Immature natural killer cell (primary cell): ENCODE measurements around the gene CYFIP2. TPM values are rescaled to one million over a fixed set of nuclear protein-coding genes. Genes with fewer than 3 reads are reported as not detected.
A peak's percentile ranks its signal among the peaks of the same experiment; 100 is the strongest.

Source experiments
- DNase-seq, 3 donors: peaks; one replicate each; pipeline ENCODE4 v3.0.0; 2022; ENCODE audit warnings: mixed read lengths in 1 of 3
- H3K27ac Mint-ChIP-seq, 6 donors: one replicate each; pipeline ENCODE4 v1.8.0; 2020; ENCODE audit warnings: mixed read lengths in 6 of 6, mild to moderate bottlenecking in 5 of 6, inconsistent platforms in 4 of 6, moderate library complexity in 3 of 6
- H3K27me3 Mint-ChIP-seq, 3 donors: one replicate each; pipeline ENCODE4 v1.8.0; 2020 to 2021; ENCODE audit warnings: low read depth in 3 of 3, mild to moderate bottlenecking in 3 of 3, mixed read lengths in 3 of 3, moderate library complexity in 3 of 3, inconsistent platforms in 1 of 3
- H3K36me3 Mint-ChIP-seq, 3 donors: one replicate each; pipeline ENCODE4 v1.8.0; 2020; ENCODE audit warnings: mixed read lengths in 3 of 3, inconsistent platforms in 2 of 3, mild to moderate bottlenecking in 2 of 3
- H3K4me1 Mint-ChIP-seq, 2 donors: one replicate each; pipeline ENCODE4 v1.8.0; 2020; ENCODE audit warnings: inconsistent platforms in 2 of 2, mild to moderate bottlenecking in 2 of 2, mixed read lengths in 2 of 2, moderate library complexity in 1 of 2
- H3K4me3 Mint-ChIP-seq, 5 donors: one replicate each; pipeline ENCODE4 v1.8.0; 2020; ENCODE audit warnings: mild to moderate bottlenecking in 5 of 5, mixed read lengths in 5 of 5, inconsistent platforms in 3 of 5, moderate library complexity in 3 of 5
- H3K9me3 Mint-ChIP-seq, 6 donors: one replicate each; pipeline ENCODE4 v1.8.0; 2020; ENCODE audit warnings: mild to moderate bottlenecking in 6 of 6, mixed read lengths in 6 of 6, inconsistent platforms in 4 of 6, moderate library complexity in 3 of 6
- polyA plus RNA-seq, 3 donors: library from polyadenylated mRNA; unstranded; fragments of 300-500 nt; fragmentation: Illumina TruSeq; gene quantifications; one replicate each; pipeline ENCODE4 v1.2.3, GENCODE V29; 2021

The CYFIP2 gene
- polyA plus RNA-seq, 3 donors from 2014 or later: 293 to 667 (median 513) TPM

DNA sequence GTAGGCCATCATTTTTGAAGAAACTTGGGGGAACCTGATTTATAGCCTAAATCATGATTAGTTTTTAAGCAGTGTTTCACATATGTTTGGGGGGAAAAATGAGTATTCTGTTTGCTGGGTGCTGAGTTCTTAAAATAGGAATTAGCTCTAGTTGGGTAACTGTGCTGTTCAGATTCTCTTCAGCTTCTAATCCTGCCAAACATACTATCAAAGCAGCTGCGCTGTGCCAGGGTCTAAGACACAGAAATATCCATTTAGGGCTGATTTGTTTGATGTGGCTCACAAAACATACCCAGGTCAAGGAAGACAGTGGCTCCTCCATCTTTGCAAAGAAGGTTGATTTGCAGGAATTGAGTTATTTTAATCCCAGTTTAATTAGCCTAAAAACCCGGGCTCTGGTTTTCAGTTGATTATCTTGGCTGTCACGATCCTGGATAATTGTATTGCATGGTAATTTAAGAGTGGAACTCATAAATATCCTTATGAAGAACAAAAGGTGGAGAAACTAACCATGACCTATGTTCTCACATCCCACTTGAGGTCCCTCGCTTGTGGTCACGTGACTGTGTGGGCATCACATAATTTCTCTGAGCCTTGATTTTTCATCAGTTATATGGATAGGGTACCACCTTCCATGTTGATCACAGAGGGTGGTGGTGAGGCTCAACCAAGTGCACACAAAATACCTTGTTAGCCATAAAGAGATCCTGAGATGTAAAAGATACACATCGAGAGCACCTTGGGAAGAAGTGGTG, 18.7 kb downstream of the CYFIP2 start:
- no peaks in the 10 kb centered on the region for H3K9me3 Mint-ChIP-seq
- H3K27ac Mint-ChIP-seq: peak overlapping the region; percentile 48 to 90 (median 74)
- no peak for DNase-seq
- peaks cover 0 to 3% (median 0%) of the 10 kb centered on the region in 3 donors for H3K27me3 Mint-ChIP-seq
- peaks cover 7 to 23% (median 15%) of the 10 kb centered on the region in 3 donors for H3K36me3 Mint-ChIP-seq
- peak overlapping the region in 1 of 5 donors; percentile 33 for H3K4me3 Mint-ChIP-seq
- peaks cover 71 to 88% of the 10 kb centered on the region in 2 donors for H3K4me1 Mint-ChIP-seq

DNA sequence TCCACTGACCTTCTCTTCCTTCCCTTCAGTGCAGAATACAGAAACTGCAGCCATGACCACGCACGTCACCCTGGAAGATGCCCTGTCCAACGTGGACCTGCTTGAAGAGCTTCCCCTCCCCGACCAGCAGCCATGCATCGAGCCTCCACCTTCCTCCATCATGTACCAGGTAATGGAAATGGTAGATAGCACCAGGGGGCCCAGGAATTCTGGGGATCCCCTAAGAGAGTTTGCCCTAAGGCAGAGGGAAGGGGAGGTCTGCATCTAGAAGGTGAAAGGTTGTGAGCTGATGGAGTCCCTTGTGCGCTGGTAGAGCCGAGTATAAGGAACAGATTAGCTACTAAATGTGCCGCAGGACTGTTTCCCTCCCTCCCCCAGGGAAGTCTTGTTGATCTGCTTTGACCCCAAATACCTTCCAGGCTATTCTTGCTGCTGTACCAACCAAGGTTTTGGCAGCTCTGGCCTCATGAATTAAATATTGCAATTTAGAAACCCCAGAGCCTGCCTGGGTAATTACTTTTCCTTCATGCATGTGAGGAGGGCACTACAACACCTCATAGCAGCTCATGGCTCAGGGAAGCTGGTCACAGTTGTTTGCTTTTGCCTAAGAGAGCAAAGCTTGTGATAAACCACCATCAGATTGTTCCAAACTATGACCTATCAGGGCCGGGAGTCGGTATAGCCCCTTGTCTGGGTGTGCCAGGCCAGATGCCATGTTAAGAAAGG, 19.6 kb downstream of the CYFIP2 start:
- H3K4me1 Mint-ChIP-seq: peaks cover 70 to 88% of the 10 kb centered on the region in 2 donors
- DNase-seq: no peak
- peaks cover 12 to 30% (median 21%) of the 10 kb centered on the region in 3 donors for H3K36me3 Mint-ChIP-seq
- H3K27me3 Mint-ChIP-seq: peaks cover 0 to 3% (median 0%) of the 10 kb centered on the region in 3 donors
- no peak overlapping the region for H3K4me3 Mint-ChIP-seq
- H3K27ac Mint-ChIP-seq: peak overlapping the region; percentile 41 to 90 (median 57)
- H3K9me3 Mint-ChIP-seq: no peaks in the 10 kb centered on the region

DNA sequence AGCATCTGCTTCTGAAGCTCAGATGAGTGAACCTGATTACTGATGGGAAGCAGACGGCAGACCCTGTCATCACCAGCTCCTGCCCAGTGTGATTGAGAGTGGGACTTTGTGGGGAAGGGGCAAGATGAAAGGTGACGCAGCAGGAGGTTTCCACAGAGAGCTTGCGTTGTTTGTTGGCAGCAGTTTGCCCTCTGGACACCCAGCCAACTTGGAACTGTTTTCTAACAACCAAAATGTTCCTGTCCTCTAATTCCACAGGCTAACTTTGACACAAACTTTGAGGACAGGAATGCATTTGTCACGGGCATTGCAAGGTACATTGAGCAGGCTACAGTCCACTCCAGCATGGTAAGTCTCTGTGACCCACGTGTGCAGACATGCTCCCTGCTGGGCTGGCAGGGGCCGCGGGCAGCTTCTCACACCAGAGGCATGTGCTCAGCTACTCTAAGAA, 20.9 kb downstream of the CYFIP2 start:
- peaks cover 16 to 40% (median 31%) of the 10 kb centered on the region in 3 donors for H3K36me3 Mint-ChIP-seq
- H3K4me3 Mint-ChIP-seq: no peak overlapping the region
- peaks cover 0 to 3% (median 0%) of the 10 kb centered on the region in 3 donors for H3K27me3 Mint-ChIP-seq
- peaks cover 70 to 88% of the 10 kb centered on the region in 2 donors for H3K4me1 Mint-ChIP-seq
- peak overlapping the region in 2 of 6 donors; percentile 12 for H3K27ac Mint-ChIP-seq
- H3K9me3 Mint-ChIP-seq: no peaks in the 10 kb centered on the region
- no peak for DNase-seq

DNA sequence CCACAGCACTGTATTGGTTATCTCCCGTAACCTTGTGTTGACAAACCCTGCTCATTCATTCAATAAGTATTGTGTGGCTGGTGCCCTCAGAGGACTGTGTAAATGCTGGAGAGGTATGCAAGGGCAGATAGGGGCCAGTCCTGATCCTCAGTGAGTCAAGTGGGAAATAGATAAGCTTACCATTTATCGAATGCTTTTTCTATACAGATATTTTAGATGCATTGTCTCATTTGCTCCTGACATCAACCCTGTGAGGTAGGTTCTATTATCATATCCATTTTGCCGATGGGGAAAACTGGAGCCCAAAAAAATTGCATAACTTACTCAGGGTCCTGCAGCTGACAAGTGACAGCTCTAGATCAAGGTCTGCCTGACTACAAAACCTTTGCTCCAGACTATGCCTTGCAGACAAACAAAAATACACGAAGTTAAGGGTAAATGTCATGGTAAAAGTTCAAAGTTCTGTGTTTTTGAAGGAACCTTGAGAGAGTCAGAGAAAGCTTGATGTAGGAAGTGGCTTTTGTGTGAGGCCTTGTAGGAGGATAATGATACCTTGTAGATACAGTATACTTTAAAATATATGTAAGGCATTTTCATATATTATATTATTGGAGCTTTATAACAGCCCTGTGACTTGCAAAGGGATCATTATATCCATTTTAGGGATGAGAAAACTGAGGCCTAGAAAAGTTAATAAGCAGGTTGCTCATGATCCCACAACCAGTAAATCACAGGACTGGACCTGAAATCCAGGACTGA, 22.7 kb downstream of the CYFIP2 start:
- Mint-ChIP-seq H3K27ac (peak overlapping the region; percentile 53 to 84 (median 66)), H3K9me3 (no peaks in the 10 kb centered on the region), H3K27me3 (no peaks in the 10 kb centered on the region), H3K4me1 (peaks cover 67 to 88% of the 10 kb centered on the region in 2 donors), H3K4me3 (no peak overlapping the region), H3K36me3 (peaks cover 16 to 46% (median 32%) of the 10 kb centered on the region in 3 donors)
- DNase-seq: no peak

DNA sequence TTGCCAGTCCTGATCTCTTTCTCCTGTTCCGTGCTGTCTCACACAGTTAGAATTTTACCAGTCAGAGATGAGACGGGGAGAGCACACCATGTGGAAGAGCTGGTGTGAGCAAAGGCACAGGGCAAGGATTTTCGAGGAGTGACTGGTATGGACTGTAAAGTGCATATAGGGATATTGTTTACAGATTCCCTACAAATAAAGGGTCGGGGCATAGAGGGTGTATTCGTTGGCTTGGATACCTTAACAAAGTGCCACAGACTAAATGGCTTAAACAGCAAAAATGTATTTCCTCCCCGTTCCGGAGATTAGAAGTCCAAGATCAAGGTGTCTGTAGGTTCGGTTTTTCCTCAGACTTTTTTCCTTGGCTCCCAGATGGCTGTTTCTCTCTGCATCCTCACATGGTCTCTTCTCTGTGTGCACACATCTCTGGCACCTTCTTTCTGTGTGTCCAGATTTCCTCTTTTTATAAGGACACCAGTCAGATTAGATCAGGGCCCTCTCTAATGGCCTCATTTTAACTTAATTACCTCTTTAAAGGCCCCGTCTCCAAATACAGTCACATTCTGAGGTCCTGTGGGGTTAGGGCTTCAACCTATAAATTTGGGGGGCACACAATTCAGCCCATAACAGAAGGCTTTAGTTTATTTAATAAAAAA, 23.4 kb downstream of the CYFIP2 start:
- H3K4me1 Mint-ChIP-seq: peaks cover 65 to 88% of the 10 kb centered on the region in 2 donors
- H3K9me3 Mint-ChIP-seq: no peaks in the 10 kb centered on the region
- peaks cover 16 to 49% (median 32%) of the 10 kb centered on the region in 3 donors for H3K36me3 Mint-ChIP-seq
- DNase-seq: no peak
- no peaks in the 10 kb centered on the region for H3K27me3 Mint-ChIP-seq
- peak overlapping the region; percentile 20 to 87 (median 59) for H3K27ac Mint-ChIP-seq
- H3K4me3 Mint-ChIP-seq: no peak overlapping the region

DNA sequence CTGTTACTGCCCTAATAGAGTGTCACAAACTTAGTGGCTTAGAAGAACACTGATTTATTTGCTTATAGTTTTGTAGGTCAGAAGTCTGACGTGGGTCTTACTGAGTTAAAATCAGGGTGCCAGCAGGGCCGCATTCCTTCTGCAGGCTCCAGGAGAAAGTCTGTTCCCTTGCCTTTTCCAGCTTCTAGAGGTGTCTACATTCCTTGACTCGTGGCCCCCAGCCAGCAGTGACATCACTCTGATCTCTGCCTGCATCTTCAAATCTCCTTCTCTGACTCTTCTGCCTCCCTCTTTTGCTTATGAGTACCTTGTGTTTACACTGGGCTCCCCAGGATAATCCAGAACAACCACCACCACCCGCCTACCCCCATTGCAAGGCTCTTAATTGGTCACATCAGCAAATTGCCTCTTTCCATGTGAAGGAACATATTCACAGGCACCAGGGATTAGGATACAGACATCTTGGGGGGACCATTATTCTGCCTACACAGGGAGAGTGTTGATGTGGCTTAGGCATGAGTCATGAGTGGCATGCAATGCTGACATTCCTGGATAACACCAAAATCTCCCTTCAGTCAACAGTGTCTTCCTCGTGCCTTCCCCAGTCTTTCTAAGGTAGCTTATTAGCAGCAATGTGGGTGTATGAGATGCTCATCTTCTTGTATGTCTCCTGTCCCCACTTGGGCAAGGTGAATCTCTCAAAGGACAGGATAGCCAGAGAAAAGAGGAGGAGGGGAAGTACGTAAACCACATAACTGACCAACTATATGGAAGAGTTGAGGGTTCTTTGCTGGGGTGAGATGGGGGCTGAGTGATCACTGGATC, 24.4 kb downstream of the CYFIP2 start:
- no peaks in the 10 kb centered on the region for H3K9me3 Mint-ChIP-seq
- H3K36me3 Mint-ChIP-seq: peaks cover 18 to 58% (median 33%) of the 10 kb centered on the region in 3 donors
- peaks cover 62 to 88% of the 10 kb centered on the region in 2 donors for H3K4me1 Mint-ChIP-seq
- H3K27ac Mint-ChIP-seq: peak overlapping the region; percentile 53 to 90 (median 86)
- no peaks in the 10 kb centered on the region for H3K27me3 Mint-ChIP-seq
- no peak overlapping the region for H3K4me3 Mint-ChIP-seq
- no peak for DNase-seq

DNA sequence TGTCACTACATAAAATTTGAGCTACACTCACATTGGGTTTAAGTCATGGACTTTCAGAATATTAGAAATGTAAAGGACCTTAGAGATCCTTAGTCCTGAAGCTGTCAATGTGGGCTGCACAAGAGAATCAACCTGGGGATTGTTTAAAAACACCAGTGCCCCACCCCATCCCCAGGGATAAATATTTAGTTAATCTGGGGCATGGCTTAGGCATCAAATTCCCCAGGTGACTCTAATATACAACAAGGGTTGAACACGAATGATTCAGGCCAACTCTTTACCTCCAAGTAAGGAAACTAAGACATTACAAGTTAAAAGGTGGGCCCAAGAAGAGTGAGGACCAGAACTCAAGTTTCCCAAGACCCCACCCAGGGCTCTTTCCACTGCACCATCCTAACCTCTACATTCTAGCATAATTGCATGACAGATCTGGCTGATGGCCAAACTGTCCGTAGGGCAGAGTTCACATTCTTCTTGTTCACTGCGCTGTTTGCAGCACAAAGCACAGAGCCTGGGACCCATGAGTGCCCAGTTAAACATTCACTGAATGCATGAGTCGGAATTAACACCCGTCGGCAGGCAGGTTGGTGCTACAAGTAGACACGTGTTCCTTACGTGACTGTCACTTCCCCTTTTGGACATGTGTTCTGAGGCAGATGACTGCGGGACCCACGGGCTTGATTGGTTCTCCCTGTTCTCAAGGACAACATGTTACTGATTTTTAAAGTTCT, 25.2 kb downstream of the CYFIP2 start:
- Mint-ChIP-seq H3K27ac (peak overlapping the region; percentile 53 to 90 (median 87)), H3K4me3 (peak overlapping the region in 2 of 5 donors; percentile 19 to 70), H3K36me3 (peaks cover 24 to 66% (median 38%) of the 10 kb centered on the region in 3 donors), H3K9me3 (no peaks in the 10 kb centered on the region), H3K27me3 (no peaks in the 10 kb centered on the region), H3K4me1 (peaks cover 65 to 89% of the 10 kb centered on the region in 2 donors)
- DNase-seq: no peak

DNA sequence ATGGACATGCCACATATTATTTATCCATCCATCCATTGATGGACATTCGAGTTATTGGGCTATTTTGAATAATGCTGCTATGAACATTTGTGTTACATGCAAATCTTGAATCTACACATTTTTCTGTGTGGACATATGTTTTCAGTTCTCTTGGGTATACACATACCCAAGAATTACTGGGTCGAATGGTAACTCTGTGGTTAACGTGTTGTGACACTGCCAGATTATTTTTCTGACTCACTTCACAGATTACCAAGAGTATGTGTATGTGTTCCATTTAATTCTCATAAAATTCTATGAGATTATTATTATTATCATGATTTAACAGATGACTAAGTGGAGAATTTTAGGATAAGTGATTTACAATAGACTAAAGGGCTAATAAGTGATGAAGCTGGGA, 26.7 kb downstream of the CYFIP2 start:
- peaks cover 25 to 75% (median 44%) of the 10 kb centered on the region in 3 donors for H3K36me3 Mint-ChIP-seq
- H3K27ac Mint-ChIP-seq: peak overlapping the region; percentile 5 to 91 (median 80)
- peak in 1 of 3 donors; percentile 43 for DNase-seq
- peak overlapping the region in 2 of 5 donors; percentile 38 to 68 for H3K4me3 Mint-ChIP-seq
- peaks cover 70 to 95% of the 10 kb centered on the region in 2 donors for H3K4me1 Mint-ChIP-seq
- H3K9me3 Mint-ChIP-seq: no peaks in the 10 kb centered on the region
- peaks cover 0 to 3% (median 0%) of the 10 kb centered on the region in 3 donors for H3K27me3 Mint-ChIP-seq

DNA sequence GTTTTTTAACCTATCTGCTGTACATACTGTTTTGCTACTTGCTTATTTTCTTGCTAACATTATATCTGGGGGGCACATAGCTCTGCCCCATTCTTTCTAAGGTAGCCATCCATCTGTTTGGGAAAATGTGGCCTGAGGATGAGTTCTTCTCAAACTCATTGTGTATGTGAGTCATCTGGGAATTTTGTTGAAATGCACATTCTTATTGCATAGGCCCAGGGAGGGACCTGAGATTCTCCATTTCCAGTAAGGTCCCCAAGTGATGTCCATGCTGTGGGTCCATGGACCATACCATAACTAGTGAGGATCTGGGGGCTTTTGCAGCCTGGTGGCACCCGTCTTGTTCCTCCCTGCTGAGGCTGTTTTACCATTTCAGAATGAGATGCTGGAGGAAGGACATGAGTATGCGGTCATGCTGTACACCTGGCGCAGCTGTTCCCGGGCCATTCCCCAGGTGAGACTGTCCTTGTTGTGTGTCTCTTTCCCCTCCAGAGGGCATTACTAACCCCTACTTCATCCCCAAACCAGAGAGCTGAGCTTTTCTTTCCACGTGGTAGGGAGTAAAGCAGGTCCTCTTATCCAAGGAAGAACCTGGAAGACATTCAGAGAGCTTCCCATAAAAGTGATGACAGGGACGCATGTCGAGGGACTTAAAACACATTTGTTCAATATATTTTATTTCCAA, 28.6 kb downstream of the CYFIP2 start:
- Mint-ChIP-seq H3K27me3 (peaks cover 0 to 3% (median 0%) of the 10 kb centered on the region in 3 donors), H3K36me3 (peaks cover 35 to 75% (median 45%) of the 10 kb centered on the region in 3 donors), H3K9me3 (no peaks in the 10 kb centered on the region), H3K4me3 (no peak overlapping the region), H3K4me1 (peaks cover 63 to 87% of the 10 kb centered on the region in 2 donors), H3K27ac (peak overlapping the region in 4 of 6 donors; percentile 13 to 78 (median 53))
- DNase-seq: no peak

DNA sequence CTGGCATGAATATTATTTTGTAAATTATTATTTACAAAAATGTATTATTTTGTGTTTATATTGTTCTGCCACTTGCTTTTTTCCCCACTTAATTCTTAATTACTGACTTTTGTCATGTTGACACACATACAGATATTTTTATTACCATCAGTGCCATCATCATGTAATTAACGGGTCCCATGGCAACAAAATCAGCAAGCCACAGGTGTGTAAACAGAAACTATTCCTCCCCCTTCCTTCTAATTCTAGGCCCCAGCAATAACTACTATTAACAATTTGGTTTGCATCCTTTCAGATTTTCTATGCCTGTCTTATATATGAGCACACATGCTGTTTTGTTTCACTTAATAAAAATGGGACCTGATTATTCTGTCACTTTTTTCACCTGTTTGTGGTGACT, 29.3 kb downstream of the CYFIP2 start:
- no peaks in the 10 kb centered on the region for H3K9me3 Mint-ChIP-seq
- H3K4me1 Mint-ChIP-seq: peaks cover 58 to 81% of the 10 kb centered on the region in 2 donors
- peak overlapping the region; percentile 2 to 87 (median 53) for H3K27ac Mint-ChIP-seq
- no peak for DNase-seq
- H3K36me3 Mint-ChIP-seq: peaks cover 34 to 70% (median 45%) of the 10 kb centered on the region in 3 donors
- H3K4me3 Mint-ChIP-seq: no peak overlapping the region
- peaks cover 0 to 3% (median 0%) of the 10 kb centered on the region in 3 donors for H3K27me3 Mint-ChIP-seq

DNA sequence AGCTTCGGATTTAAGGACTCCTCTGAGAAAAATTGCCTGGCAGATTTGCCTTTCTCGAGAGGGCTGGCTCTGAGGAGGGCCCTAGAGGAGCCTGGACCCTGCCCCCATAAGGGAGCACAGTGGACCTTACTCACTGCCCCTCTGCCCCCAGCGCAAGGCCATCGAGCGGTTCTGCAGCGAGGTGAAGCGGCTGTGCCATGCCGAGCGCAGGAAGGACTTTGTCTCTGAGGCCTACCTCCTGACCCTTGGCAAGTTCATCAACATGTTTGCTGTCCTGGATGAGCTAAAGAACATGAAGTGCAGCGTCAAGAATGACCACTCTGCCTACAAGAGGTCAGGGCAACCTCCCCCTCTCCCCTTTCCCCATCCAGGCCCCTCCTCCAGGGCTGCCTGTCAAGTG, 34.6 kb downstream of the CYFIP2 start:
- H3K36me3 Mint-ChIP-seq: peaks cover 24 to 71% (median 39%) of the 10 kb centered on the region in 3 donors
- no peaks in the 10 kb centered on the region for H3K9me3 Mint-ChIP-seq
- H3K4me1 Mint-ChIP-seq: peaks cover 46 to 65% of the 10 kb centered on the region in 2 donors
- no peak overlapping the region for H3K4me3 Mint-ChIP-seq
- H3K27ac Mint-ChIP-seq: peak overlapping the region in 5 of 6 donors; percentile 45 to 95 (median 83)
- H3K27me3 Mint-ChIP-seq: peaks cover 0 to 3% (median 0%) of the 10 kb centered on the region in 3 donors
- no peak for DNase-seq
